DND-41 (cell line): ENCODE data around the gene RAB11FIP3.

Source experiments
- EZH2 ChIP-seq: IDR thresholded peaks from 3 replicates; pipeline ENCODE4 v1.6.1; 2012; ENCODE audit warnings: borderline replicate concordance, low read depth, mild to moderate bottlenecking, moderate library complexity, low read length, inconsistent platforms; ENCODE audit not compliant: severe bottlenecking
- TF ChIP-seq, protein P1 (sequence below): IDR thresholded peaks from 2 replicates; pipeline ENCODE4 v1.5.1; 2012; ENCODE audit warnings: borderline replicate concordance, low read length, moderate library complexity, mild to moderate bottlenecking; ENCODE audit not compliant: poor library complexity, severe bottlenecking; ENCODE audit errors: extremely low read depth

DNA sequence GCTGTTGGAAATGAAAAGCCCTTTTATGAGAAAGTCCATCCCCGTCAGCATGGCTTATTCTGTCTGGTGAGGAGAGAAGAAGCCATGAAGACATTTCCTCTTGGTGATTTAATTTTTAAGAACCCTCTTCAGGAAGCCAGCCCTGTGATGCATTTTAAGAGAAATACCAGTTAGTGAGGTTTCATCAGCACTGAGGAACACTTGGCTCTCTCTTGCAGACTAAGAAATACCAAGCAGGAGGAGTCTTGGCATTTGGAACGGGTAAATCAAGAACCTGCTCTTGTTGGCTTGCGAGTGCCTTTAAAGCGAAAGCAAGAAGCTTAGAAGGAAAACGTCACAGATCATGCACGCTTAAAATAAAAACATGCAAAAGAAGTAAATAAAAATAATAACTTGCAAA, 17.5 kb downstream of the RAB11FIP3 start:
- TF ChIP-seq, protein P1, sequence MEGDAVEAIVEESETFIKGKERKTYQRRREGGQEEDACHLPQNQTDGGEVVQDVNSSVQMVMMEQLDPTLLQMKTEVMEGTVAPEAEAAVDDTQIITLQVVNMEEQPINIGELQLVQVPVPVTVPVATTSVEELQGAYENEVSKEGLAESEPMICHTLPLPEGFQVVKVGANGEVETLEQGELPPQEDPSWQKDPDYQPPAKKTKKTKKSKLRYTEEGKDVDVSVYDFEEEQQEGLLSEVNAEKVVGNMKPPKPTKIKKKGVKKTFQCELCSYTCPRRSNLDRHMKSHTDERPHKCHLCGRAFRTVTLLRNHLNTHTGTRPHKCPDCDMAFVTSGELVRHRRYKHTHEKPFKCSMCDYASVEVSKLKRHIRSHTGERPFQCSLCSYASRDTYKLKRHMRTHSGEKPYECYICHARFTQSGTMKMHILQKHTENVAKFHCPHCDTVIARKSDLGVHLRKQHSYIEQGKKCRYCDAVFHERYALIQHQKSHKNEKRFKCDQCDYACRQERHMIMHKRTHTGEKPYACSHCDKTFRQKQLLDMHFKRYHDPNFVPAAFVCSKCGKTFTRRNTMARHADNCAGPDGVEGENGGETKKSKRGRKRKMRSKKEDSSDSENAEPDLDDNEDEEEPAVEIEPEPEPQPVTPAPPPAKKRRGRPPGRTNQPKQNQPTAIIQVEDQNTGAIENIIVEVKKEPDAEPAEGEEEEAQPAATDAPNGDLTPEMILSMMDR = no peak
- no peak for TF ChIP-seq EZH2
